ENCODE results near the gene NLRP6. TPM values are rescaled to one million over a fixed set of nuclear protein-coding genes. Genes with fewer than 3 reads are reported as not detected.

NLRP6 gene
- total RNA-seq, 2 experiments from 2014 or later, result 14.4 to 14.7 TPM

- intact Hi-C loops (cut with DNase I, micrococcal nuclease), result loop anchor here (2.0 to 5.0 kb wide), 3 partner anchors 15 to 53 kb away; partner anchors contain the start of genes PSMD13 (in 1 of the 2) and SIRT3 (in 1 of the 2)
- Histone ChIP-seq H3K27me3 (ENCODE audit: control insufficient read depth in 1 of 2, insufficient read depth in 2 of 2, low read length in 2 of 2) (peaks cover 0 to 5% of the 10 kb centered on the region in 2 experiments), H3K36me3 (ENCODE audit: insufficient read depth, low read length) (peaks cover 13% of the 10 kb centered on the region), H3K9me3 (ENCODE audit: control insufficient read depth in 1 of 2, insufficient read depth in 1 of 2, low read length in 2 of 2) (no peaks in the 10 kb centered on the region), H3K27ac (ENCODE audit: low read depth in 1 of 2, low read length in 2 of 2) (peak overlapping the region; percentile 28 to 59), H3K4me3 (ENCODE audit: low read length) (no peak overlapping the region), H3K4me1 (ENCODE audit: insufficient read depth, low read length) (peaks cover 39% of the 10 kb centered on the region)
- no peak for TF ChIP-seq CTCF (IDR thresholded peaks at IDR 0.05)
- ChIA-PET CTCF (interaction anchor here (3.0 to 3.8 kb wide), 3 partner anchors 15 to 39 kb away, joined by 9 to 19 read pairs (median 17); no protein-coding TSS in a partner anchor), POLR2A (interaction anchor here (1.0 to 6.9 kb wide), 12 partner anchors 12 to 286 kb away, joined by 3 to 148 read pairs (median 10); partner anchors contain the start of genes BET1L, IFITM2, NLRP6 and PSMD13)
- ATAC-seq (ENCODE audit: poor library complexity), result no peak
- peak overlapping the region; percentile 86 for H3K27ac Mint-ChIP-seq
- H3K4me1 Mint-ChIP-seq (ENCODE audit: low read depth), result peaks cover 30% of the 10 kb centered on the region
- H3K4me3 Mint-ChIP-seq, result peak overlapping the region; percentile 89
- peaks cover 4% of the 10 kb centered on the region for H3K27me3 Mint-ChIP-seq
- H3K36me3 Mint-ChIP-seq (ENCODE audit: low read depth), result peaks cover 32% of the 10 kb centered on the region
- DNase-seq, result peak in 5 of 14 experiments; percentile 9 to 45 (median 39)
- H3K9me3 Mint-ChIP-seq, result no peaks in the 10 kb centered on the region
Measured at GRCh38 chr11:289712-290620, 11.8 kb downstream of the NLRP6 start.

GRCh38 chr11:290621-291231, 12.5 kb downstream of the NLRP6 start:
- Mint-ChIP-seq H3K9me3 (no peaks in the 10 kb centered on the region), H3K27me3 (peaks cover 4% of the 10 kb centered on the region), H3K4me3 (peak overlapping the region; percentile 89), H3K27ac (peak overlapping the region; percentile 86), H3K4me1 (ENCODE audit: low read depth) (peaks cover 30% of the 10 kb centered on the region), H3K36me3 (ENCODE audit: low read depth) (peaks cover 36% of the 10 kb centered on the region)
- POLR2A ChIA-PET, result interaction anchor here (2.7 to 6.9 kb wide), 5 partner anchors 13 to 84 kb away, joined by 10 to 148 read pairs (median 51); partner anchors contain the start of genes BET1L, NLRP6, PSMD13 and RIC8A
- DNase-seq (peak in 4 of 14 experiments; percentile 1 to 39 (median 19)), ATAC-seq (ENCODE audit: poor library complexity) (no peak)
- intact Hi-C loops (cut with DNase I, micrococcal nuclease), result no loop called here
- Histone ChIP-seq H3K36me3 (ENCODE audit: insufficient read depth, low read length) (peaks cover 13% of the 10 kb centered on the region), H3K27me3 (ENCODE audit: control insufficient read depth in 1 of 2, insufficient read depth in 2 of 2, low read length in 2 of 2) (peaks cover 0 to 1% of the 10 kb centered on the region in 2 experiments), H3K4me1 (ENCODE audit: insufficient read depth, low read length) (peaks cover 39% of the 10 kb centered on the region), H3K9me3 (ENCODE audit: control insufficient read depth in 1 of 2, insufficient read depth in 1 of 2, low read length in 2 of 2) (no peaks in the 10 kb centered on the region), H3K4me3 (ENCODE audit: low read length) (no peak overlapping the region), H3K27ac (ENCODE audit: low read depth in 1 of 2, low read length in 2 of 2) (peak overlapping the region in 1 of 2 donors; percentile 59)
- TF ChIP-seq CTCF (IDR thresholded peaks at IDR 0.05), result no peak
- CTCF ChIA-PET, result interaction anchor here (3.2 kb wide), 1 partner anchor 40 kb away, joined by 17 read pairs; no protein-coding TSS in a partner anchor

Data from CD4-positive, alpha-beta T cell (primary cell).